ENCODE measurements around the gene PCDHB9.
"Not testable (repeated sequence)": the region's sequence is repeated elsewhere in the genome, so short reads cannot be mapped to it uniquely, and the experiment has no call there.

The PCDHB9 gene

GRCh38 chr5:141186897-141187512 lies at the start of gene PCDHB9:
Gene PCDHB9, plus strand, starts transcription at chr5:141187161. Its CDS starts 158 bp downstream, at chr5:141187319.
- DNase-seq (ENCODE audit: low spot score): peak; percentile 17

GRCh38 chr5:141137346-141137745 lies 49.6 kb upstream of the PCDHB9 start:
- not testable (repeated sequence) for DNase-seq (ENCODE audit: low spot score)

- no peak for DNase-seq (ENCODE audit: low spot score)
Measured at GRCh38 chr5:141149812-141150211, 37.1 kb upstream of the PCDHB9 start, which contains the start of gene PCDHB6. Gene PCDHB6, plus strand, starts transcription at chr5:141150057. Its CDS starts 201 bp downstream, at chr5:141150258.

- no peak for DNase-seq (ENCODE audit: low spot score)
Measured at GRCh38 chr5:141150224-141150992, 36.6 kb upstream of the PCDHB9 start.

GRCh38 chr5:141150993-141151325 lies 36.0 kb upstream of the PCDHB9 start:
- DNase-seq (ENCODE audit: low spot score): no peak

GRCh38 chr5:141151632-141152031 lies 35.3 kb upstream of the PCDHB9 start:
- DNase-seq (ENCODE audit: low spot score): not testable (repeated sequence)

GRCh38 chr5:141152096-141152495 lies 34.9 kb upstream of the PCDHB9 start:
- DNase-seq (ENCODE audit: low spot score): not testable (repeated sequence)

- DNase-seq (ENCODE audit: low spot score): no peak
Measured at GRCh38 chr5:141155540-141156374, 31.2 kb upstream of the PCDHB9 start.

GRCh38 chr5:141157356-141157755 lies 29.6 kb upstream of the PCDHB9 start:
- not testable (repeated sequence) for DNase-seq (ENCODE audit: low spot score)

- not testable (repeated sequence) for DNase-seq (ENCODE audit: low spot score)
Measured at GRCh38 chr5:141157901-141158300, 29.1 kb upstream of the PCDHB9 start.

GRCh38 chr5:141172381-141173204 lies 14.4 kb upstream of the PCDHB9 start, which contains the start of gene PCDHB7:
Gene PCDHB7, plus strand, starts transcription at chr5:141172644. Its CDS starts 192 bp downstream, at chr5:141172836.
- DNase-seq (ENCODE audit: low spot score): peak; percentile 36

- not testable (repeated sequence) for DNase-seq (ENCODE audit: low spot score)
Measured at GRCh38 chr5:141174291-141175104, 12.5 kb upstream of the PCDHB9 start.

GRCh38 chr5:141175933-141176332 lies 11.0 kb upstream of the PCDHB9 start:
- DNase-seq (ENCODE audit: low spot score): no peak

- peak; percentile 29 for DNase-seq (ENCODE audit: low spot score)
Measured at GRCh38 chr5:141177577-141178191, 9.3 kb upstream of the PCDHB9 start, which contains the start of gene PCDHB8. Gene PCDHB8, plus strand, starts transcription at chr5:141177790. Its CDS starts 245 bp downstream, at chr5:141178035.

- not testable (repeated sequence) for DNase-seq (ENCODE audit: low spot score)
Measured at GRCh38 chr5:141179371-141179770, 7.6 kb upstream of the PCDHB9 start.

GRCh38 chr5:141179876-141180275 lies 7.1 kb upstream of the PCDHB9 start:
- DNase-seq (ENCODE audit: low spot score): not testable (repeated sequence)

GRCh38 chr5:141180313-141180712 lies 6.6 kb upstream of the PCDHB9 start:
- no peak for DNase-seq (ENCODE audit: low spot score)

- DNase-seq (ENCODE audit: low spot score): no peak
Measured at GRCh38 chr5:141182248-141182647, 4.7 kb upstream of the PCDHB9 start, which contains the start of gene PCDHB16. Gene PCDHB16, plus strand, starts transcription at chr5:141182387. Its CDS starts 173 bp downstream, at chr5:141182560.

- not testable (repeated sequence) for DNase-seq (ENCODE audit: low spot score)
Measured at GRCh38 chr5:141184117-141184855, 2.7 kb upstream of the PCDHB9 start.

Data from SW480 (cell line).